Esophagus mucosa (tissue), 1 donor: ENCODE results near the gene CACNA1D. TPM values are rescaled to one million over a fixed set of nuclear protein-coding genes. Genes with fewer than 3 reads are reported as not detected.

Experiments
- ATAC-seq: fragments of 200-7000 bp; cut with Tn5 transposase; one replicate; pipeline ENCODE4 v1.9.1; 2020
- total RNA-seq: library from RNA; stranded (reverse); gene quantifications from one replicate; pipeline ENCODE4 v1.2.4, GENCODE V29; 2023
- donor health status: DM: yes; HTN: yes; CAD: no.

The CACNA1D gene
- total RNA-seq, 1 donor from 2014 or later = 0.52 TPM

DNA sequence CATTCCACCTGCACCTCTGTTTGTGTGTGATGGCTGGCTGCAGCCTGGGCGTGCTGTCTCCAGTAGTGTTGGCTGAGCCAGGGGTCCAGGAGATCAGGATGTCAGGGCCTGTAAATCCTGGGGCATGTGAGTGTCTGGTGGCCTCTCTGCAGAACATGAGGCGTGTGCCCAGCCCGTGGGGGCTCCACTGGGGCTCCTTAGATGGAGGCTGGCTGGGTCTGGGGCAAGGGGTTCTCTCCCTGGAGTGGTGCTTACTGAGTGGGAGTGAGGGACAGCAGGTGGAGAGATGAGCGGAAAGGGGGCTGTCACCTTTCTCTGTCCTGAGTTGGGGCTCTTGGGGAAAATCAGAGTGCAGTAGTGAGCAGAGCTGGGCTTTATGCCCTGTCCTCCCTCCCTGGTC is 199.6 kb downstream of the CACNA1D start:
- ATAC-seq = no peak

DNA sequence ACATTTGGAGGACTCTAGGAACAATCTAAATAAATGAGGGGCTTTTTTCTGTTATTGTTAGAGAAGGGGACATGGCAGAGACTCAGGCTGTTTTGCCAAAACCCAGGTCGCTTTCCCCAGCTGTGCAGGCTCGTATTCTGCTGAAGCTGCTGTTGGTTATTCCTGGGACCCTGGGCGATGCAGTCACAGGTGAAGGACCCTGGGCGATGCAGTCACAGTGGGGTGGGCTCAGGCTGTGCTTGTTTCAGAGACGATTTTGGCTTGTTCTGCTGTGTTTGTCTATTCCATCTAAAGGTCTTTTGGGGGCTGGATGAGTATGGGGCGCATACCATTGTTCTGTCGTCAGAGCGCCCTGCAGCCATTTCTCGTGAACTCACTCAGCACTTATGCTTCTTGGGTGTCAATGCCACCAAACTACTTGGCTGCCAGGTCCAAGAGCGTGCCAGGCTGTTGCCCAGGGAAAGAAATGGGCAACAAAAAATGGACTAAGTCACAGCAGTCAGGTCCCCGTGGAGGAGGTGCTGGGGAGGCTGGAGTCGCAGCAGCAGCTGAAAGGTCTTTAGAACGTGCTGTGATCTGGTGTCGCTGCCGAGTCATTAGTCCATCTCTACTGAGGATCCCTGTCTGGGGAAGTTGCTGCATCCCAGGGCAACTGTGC is 200.4 kb downstream of the CACNA1D start:
- no peak for ATAC-seq

DNA sequence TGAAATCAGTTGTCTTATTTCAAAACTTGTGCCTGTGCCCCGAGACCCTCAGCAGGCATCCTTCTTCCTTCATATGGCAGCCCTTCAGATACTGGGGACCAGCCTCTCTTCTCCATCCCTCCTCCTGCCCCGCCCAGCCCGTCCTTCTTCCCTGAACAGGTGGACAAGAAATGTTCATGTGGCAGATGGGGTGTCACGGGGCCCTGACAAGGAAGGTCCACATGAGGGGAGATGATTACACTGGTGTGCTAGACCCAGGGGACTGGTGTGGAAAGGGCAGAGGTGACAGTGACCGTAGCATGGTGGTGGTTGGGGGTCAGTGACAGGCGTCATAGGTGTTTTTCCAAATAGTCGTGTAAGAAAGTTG is 200.9 kb downstream of the CACNA1D start:
- no peak for ATAC-seq

DNA sequence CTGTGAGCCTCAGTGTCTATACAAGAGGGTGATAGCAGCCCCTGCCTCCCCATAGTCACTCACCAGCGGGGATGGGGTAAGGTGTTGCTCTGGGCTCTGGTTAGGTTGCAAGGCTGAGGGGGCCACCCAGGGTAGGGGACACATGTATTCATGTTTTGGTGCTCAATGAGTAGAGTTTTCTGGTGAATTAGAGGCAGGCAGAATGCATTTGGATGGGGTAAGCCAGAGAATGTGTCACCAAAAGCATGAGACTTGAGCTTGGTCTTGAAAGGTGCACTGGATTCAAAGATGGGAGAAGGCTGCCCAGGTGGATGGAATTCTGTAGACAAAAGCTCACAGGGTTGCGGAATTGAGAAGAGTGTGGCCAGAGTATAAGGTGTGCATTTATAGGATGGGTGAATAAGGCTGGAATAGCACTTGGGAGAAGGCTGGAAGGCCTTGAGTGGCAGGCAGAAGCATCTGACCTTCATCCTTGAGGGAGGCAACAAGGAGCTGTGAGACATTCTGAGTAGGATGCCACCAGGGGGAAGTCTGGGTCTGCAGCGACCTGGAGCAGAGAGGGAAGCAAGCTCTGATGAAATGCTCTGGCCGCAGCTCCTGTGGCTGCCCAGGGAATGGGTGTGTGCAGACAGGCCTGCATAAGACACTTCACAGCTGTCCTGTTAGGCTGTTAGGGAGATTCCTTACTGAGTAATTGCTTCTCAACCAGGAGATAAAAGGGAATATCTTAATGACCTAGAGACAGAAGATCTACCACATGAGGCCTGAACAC is 202.2 kb downstream of the CACNA1D start:
- no peak for ATAC-seq

DNA sequence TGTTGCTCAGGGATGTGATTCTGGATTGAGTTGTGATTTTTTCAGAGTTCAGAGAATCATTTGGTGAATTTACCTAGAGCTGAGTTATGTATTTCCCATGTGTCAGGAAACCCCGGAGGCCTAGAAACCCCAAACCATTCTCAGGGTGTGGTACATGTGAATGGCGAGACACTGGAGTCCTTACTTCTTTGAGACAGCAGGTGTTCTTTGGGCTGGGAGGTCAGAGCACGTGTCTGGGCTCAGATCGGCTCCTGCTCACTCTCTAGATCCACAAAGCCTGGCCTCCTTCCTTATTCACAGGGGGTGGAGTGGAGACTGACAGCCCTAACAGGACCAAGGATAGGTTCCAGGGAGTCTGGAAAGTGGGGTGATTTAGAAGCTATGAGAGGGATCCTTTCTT is 206.0 kb downstream of the CACNA1D start:
- no peak for ATAC-seq

DNA sequence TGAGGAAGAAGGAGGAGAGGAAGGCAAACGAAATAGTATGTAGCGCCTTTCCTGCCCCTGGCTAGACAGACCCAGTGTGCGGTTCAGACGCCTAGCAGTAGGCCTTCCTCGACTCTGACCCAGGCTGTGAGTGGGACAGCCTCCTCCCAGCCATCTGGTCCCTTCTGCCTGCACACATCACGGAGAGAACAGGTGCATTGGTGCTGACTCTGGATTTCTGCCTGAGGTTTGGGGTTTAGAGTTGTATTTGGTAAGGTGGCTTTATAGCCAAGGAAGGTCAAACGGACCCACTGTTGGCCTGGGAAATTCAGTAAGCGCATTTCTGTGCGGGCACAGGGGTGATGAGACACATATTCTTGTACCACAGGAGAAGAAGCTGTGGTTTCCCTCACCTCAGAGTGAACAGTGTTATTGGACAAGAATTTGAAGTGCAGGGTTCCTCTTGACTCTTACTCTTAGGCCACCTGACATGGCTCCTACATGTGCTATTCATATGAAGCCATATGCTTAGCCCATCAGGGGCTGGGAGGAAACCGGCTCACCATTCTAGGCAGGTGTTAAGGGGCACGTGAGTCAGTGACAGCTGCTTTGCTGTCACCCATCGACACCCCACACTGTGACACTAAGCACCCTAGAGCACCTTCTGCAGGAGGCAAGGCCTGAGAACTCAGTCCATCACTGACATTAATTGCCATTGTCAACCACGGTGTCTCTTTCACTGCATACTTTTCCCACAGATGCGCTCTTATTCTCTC is 208.5 kb downstream of the CACNA1D start:
- ATAC-seq = no peak

DNA sequence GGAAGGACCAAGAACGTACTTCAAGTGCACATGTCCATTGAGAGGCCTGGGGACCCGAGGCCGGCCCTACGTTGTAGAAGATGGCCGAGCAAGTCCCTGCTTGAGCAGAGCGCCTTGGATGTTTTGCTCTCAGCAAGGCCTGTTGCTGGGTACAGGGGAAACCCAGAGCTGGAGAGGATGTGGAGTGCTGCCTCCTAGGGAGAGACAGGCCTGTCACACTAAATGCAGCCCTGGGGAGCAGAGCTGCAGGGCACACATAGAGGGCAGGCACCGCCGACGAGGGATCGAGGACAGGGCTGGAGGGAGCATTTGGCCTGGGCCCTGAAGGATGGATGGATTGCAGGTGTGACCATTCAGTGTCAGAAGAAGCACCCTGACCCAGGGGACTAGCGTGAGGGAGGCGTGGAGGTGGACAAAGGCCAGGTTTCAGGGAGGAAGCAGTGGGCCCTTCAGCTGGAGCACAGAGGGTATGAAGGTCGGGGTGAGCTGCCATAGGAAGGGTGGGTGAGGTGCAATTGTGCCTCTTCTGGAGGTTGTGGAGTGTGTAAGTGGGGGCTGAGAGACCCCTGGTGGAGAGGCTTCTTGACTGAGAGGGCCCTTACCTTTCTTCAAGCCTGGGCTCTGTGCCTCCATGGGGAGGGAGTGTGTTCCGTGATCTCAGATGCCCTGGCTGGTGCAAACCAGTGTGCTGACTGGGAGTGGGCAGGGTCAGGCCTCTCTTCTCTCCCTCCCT is 209.4 kb downstream of the CACNA1D start:
- ATAC-seq = no peak

DNA sequence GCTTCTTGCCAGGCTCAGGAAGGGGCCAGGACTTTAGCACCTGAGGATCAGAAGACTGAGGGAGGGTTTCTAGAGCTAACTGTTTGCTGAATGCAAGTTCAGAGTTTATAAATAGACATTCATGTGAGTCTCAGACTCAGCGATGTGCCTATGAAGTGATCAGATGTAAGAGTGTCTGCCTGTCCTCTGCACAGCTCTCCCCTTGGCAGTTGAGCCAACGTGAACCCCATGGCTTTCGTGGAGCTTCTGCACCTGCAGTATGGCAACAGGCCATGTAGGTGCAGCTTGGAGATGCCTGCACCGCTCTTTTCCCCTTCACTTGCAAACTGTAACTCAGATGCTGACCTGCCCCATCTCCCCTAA is 209.9 kb downstream of the CACNA1D start:
- no peak for ATAC-seq

DNA sequence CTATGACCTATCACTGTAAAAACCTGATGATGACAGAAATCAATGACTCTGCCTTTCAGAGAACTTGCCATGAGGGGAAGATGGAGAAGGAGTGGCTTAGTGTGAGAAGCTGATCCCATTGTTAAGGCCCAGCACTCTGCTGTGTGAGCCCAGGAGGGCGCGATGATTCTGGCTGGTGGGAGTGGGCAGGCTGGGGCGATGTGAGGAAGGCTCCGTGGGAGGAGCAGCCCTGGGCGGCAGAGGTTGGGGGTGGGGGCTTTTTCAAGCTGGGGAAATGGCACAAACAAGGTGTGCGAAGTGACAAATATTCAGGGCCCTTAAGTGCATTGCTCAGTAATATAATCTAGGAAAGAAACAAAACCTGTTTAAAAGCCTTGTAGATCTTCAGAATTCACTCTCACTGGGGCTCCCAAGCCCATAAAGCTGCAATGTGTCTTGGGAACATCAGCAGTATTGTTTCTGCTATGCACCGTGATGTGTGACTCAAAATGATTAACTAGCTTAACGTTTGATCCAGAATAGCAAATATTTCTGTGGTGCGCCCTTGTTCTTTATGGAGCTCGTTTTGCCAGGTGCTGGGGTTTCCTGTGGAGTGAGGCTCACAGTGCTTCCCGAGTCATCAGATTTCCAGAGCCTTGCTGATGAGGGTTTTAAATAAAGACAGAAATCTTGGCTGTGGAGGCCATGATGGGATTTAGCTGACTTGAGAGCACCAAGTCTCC is 210.8 kb downstream of the CACNA1D start:
- ATAC-seq = peak; percentile 33

DNA sequence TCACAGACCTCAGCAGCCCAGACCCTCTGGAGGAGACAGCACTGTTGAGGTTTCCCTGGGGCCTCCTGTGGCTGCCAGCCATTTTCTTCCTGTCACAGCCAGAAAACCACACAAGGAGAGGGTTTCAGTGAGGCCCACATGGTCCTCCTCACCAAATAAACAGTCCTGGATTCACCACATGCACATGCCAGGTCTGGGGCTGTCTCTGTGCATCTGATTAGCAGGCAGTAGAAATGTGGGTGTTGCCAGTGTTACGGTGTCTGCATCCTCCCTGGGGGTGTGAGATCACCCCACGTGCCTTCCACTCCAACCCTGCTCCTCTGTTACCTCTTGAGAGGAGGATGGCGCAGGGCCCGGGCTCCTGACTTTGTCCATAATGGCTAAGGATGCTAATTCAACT is 211.4 kb downstream of the CACNA1D start:
- ATAC-seq = no peak

DNA sequence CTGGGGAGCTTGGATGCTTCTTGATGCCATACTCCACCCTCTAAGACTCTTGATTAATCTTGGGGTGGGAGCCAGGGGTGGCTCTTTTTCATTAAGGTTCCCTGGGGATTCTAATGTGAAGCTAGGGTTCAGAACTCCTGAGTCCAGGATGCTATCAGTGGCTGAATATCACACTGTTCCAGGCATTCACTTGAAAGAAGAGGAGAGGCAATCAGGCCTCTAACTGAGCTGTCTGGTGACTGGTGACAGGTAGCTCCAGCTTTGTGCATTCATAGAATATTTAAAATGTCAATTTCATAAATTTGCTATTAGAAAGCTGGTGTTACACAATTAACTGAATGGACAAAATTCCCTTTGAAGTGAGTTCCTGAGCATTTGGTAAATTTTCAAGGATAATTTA is 212.8 kb downstream of the CACNA1D start:
- no peak for ATAC-seq

DNA sequence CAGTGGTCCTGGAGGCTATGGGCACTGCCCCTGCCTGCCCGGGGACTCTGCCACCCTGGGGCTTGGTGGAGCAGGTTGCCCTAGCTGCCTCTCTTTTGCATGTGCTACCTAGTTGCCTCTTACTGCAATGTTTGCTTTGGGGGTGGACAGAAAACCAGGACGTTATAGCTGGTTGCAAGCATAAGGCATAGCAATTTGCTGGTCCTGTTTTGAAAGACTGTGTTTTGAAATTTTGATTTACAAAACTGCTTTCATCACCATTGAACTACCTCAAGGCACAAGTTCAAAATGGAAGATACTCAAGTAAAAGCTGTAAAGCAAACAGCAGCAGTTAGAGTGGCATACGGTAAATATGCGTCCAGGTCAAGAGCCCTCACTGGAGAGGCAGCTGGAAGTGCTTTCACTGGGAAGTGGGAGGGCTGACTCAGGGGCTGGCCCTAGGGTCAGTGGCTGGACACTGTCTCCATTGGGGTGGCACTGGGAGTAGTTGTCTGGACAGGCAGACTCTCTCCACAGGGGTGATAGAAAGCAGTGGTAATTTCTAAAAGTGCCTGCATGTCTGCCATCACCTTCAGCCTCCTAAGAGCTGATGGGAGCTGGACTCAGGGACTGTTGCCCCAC is 213.7 kb downstream of the CACNA1D start:
- no peak for ATAC-seq

DNA sequence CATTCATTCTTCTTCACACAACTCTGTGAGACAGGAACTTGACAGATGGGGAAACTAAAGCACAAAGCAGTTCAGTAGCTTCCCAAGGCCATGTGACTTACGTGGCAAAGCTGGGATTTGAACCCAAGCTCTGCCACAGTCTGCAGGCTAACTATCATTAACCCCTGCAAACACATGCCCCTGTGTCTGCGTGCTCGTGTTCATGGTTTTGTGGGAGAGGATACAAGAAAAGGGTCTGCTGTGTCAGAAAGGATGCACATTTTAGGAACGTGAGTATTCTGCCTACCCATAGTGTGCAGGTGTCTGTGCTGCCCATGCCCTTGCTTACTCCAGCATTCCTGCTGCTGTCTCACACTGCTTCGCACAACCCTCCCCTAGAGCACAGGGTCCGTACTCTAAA is 214.8 kb downstream of the CACNA1D start:
- no peak for ATAC-seq

DNA sequence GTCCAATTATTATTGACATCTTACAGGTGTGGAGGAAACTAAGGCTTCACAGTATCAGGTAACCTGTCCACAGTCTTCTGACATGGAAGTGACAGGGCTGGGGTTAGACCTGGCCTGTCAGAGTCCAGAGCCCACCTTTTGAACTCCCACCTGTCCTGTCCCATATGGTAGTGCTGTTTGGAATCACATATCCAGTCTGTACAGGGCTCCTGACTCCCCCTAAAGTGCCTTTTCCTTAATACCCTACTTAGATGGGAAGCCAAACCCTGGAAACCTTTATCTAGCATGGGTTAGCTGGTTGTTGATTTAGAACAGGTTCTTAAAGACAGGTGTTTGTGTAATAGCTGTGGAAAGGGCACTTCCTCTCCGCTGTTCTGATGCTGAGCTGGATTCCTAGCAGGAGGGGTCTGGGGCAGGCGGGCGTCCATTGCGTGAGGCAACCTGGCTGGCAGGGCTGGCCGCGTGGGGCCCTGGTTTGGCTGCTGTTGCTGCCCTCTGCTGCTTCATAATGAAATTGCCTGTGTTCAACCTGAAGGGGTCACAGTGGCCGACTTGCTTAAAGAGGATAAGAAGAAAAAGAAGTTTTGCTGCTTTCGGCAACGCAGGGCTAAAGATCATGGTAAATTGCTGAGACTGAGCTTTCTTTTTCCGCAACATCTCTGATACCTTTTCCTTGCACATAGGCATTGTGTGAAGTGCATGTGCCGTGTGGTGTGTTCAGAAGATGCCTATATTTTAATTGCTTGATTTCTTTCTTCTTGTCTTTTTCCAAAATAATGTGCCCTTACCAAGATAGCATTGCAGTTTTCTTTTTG is 215.7 kb downstream of the CACNA1D start:
- peak; percentile 65 for ATAC-seq

DNA sequence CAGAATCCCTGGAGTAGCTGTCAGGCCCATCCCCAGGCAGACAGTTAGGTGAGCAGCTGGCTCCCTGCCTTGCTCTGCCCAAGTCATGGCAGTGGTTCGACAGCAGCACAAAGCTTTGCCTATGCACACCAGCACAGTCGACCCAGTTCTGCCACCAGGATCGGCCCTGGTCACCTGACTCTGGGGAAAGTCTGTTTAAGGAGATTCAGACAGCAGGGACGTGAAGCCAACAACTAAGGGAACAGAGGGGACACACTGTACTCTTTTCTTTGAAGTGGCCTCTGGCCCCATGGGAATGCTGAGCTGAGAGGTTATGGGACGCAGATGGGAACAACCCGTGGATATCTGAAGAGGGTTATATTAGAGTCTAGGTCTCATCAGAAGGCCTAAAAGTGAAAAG is 217.0 kb downstream of the CACNA1D start:
- ATAC-seq = no peak

DNA sequence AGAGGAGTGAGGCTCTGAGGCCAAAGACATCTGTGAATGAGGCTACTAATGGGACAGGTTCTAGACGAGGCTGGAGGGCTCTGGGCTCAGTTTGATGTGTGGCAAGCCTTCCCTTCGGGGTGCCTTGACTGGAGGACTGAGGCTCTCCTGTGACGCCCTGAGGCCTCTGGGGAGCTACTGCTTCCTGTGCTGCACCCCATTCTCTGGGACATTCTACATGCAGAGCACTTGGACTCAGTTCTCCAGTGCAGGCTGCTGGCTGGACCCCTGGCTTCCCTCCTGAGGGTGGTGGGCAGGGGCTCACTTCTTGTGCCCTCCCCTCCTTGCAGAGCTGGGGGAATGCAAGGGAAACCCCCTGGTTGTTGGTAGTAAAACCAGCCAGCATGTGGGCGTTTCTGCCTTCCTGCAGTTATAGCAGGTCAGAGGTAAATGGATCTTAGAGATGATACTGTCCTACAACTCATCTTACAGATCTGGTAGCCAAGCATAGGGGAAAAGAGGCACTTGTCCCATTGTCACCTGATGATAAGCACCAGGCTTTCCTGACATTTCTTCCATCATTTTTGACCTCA is 218.5 kb downstream of the CACNA1D start:
- no peak for ATAC-seq

DNA sequence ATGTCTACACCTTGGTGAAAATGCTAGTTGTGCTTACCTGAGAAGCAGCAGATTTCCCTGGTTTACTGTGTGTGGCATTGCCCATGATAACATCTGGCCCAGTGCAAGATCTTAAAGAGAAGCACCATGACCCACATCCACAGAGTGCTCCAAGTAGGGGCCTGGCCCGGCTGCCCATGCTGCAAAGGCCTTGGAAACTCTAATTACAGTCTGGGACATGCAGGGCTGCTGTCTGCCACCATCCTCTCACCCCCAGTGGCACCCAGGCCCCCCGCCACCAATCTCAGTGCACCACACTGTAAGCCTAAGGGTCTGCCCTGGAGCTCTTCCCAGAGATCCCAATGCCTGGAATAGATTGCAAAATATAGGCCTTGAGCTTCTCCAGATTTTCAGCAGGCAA is 219.2 kb downstream of the CACNA1D start:
- no peak for ATAC-seq

DNA sequence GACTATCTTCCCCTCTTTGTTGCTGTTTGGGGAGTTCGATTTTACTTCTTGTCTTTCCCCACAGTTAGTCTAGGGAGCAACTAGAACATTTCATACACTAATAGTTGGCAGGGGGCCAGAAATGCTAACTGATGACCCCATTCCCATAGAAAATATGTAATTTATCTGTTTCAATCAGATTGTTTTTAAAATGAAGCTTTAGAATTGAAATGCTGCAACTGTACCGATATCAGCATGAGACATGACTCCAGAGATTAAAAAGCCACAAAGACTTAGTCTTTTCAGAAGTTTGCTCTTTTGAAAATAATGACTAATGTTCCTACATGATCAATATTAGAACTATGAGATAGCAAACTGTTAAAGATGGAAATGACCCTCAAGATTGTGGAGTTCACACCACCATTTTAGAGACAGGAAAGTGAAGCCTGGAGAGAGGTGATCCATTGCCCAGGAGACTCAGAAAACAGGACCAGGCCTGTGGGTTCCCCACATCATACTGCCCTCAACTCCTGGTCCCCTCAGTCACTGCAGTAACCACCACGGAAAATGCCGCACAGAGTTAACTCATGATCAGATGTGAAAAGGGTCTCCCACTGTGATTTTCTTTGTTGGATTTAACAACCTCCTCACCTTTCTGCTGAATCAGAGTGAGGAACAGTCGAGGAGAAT is 221.5 kb downstream of the CACNA1D start:
- no peak for ATAC-seq

DNA sequence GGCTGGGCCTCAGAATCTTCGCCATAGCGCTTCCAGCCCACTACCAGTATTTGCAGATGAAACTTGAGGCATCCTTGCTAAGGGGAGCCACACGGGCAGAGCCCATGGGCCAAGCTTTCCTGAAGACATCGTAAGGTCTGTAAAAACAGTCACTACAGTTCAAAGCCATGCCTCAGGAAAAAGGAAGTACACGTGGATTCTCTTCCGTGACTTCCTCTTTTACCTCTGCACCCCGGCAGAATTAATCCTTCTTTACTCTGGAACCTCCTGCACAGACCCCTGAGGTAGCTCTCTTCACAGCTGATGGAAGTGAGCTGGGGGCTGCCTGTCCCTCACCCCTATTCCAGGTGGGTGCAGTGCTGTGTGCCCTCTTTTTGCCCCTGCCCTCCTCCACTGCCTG is 222.6 kb downstream of the CACNA1D start:
- ATAC-seq = no peak

DNA sequence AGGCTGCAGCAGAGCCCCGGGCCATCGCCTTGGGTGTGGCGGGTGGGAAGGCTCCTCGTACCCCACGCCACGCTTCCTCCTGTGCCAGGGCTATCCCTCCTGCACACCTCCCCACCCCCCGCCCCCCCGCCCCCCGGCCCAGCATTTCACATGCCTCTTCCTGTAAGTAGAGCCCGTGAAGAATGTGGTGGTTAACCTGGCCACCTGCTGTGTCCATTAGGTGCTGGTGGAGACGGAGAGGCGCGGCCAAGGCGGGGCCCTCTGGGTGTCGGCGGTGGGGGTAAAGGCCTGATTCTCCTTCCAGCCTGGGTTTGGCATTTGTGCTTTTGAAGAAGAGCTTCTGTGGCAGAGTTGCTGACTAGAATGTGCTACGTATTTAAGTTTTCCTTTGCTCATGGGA is 224.1 kb downstream of the CACNA1D start:
- no peak for ATAC-seq
